H1 (cell line): ENCODE data around the gene PPP3R2. TPM values are rescaled to one million over a fixed set of nuclear protein-coding genes. Genes with fewer than 3 reads are reported as not detected.

ENCODE experiments used
- CEBPB ChIP-seq: IDR thresholded peaks from 2 replicates; pipeline ENCODE4 v1.6.1; 2012; ENCODE audit warnings: low read depth, low read length
- JUND ChIP-seq: IDR thresholded peaks from 2 replicates; pipeline ENCODE4 v1.6.1; 2011; ENCODE audit warnings: mild to moderate bottlenecking, improper control_type of control experiment, low read length
- polyA plus RNA-seq, 7 experiments: library from polyadenylated mRNA; depleted of rRNA in 3 of 7; stranded (reverse) in 5 of 7; unstranded in 2 of 7; fragments of >200 nt in 5 of 7; fragments of 200-250 nt in 2 of 7; gene quantifications; 1 replicate in 5 of 7; 2 replicates in 1 of 7; 4 replicates in 1 of 7; pipeline versions ENCODE4 v1.2.1 to v1.2.3, GENCODE V29; 2011 to 2013; ENCODE audit warnings: missing spikeins in 2 of 7, mixed read lengths in 2 of 7
- total RNA-seq: library from RNA; stranded (reverse); fragmentation: NEBNext Ultra II Directional; extraction: Animal tissue kit (Norgen Biotek cat#: 25700); gene quantifications from 2 replicates; pipeline ENCODE4 v1.2.1, GENCODE V29; 2021

Gene PPP3R2
- total and polyA plus RNA-seq, 2 of the 8 experiments (the other 6 are each of a cell fraction or from before 2014, with no cell fraction given): not detected

GRCh38 chr9:101618698-101619097, 23.9 kb upstream of the PPP3R2 start (continued):
- TF ChIP-seq JUND (no peak), CEBPB (no peak)
- TF ChIP-seq, all 59 proteins: peak for 0
